H9 (cell line): ENCODE data around the gene SLC4A2. TPM values are rescaled to one million over a fixed set of nuclear protein-coding genes. Genes with fewer than 3 reads are reported as not detected.

Experiments
- DNase-seq: peaks from one replicate; pipeline ENCODE4 v3.0.0-alpha.2; 2017
- H2AFZ ChIP-seq: one replicate; pipeline ENCODE4 v1.6.1; 2013; ENCODE audit warnings: mild to moderate bottlenecking, low read length, control low read depth, moderate library complexity
- H2AK5ac ChIP-seq: 2 replicates; pipeline ENCODE4 v1.6.1; 2013; ENCODE audit warnings: low read length, control low read depth, mixed read lengths; ENCODE audit not compliant: insufficient read length
- H2BK120ac ChIP-seq: one replicate; pipeline ENCODE4 v1.6.1; 2013; ENCODE audit warnings: low read depth, mild to moderate bottlenecking, low read length, control low read depth, inconsistent platforms; ENCODE audit not compliant: poor library complexity, severe bottlenecking
- H2BK12ac ChIP-seq: 2 replicates; pipeline ENCODE4 v1.6.1; 2013; ENCODE audit warnings: low read length, control low read depth, mixed read lengths, low read depth; ENCODE audit not compliant: insufficient read length
- H2BK15ac ChIP-seq: 2 replicates; pipeline ENCODE4 v1.6.1; 2013; ENCODE audit warnings: low read depth, low read length, control low read depth
- H2BK20ac ChIP-seq: one replicate; pipeline ENCODE4 v1.6.1; 2013; ENCODE audit warnings: low read depth, mild to moderate bottlenecking, low read length, control low read depth, inconsistent platforms; ENCODE audit not compliant: poor library complexity, severe bottlenecking
- H2BK5ac ChIP-seq: 2 replicates; pipeline ENCODE4 v1.6.1; 2013; ENCODE audit warnings: low read length, control low read depth, mixed read lengths; ENCODE audit not compliant: insufficient read length
- H3K14ac ChIP-seq: 2 replicates; pipeline ENCODE4 v1.6.1; 2013; ENCODE audit warnings: low read length, control low read depth; ENCODE audit not compliant: insufficient read depth
- H3K18ac ChIP-seq: 2 replicates; pipeline ENCODE4 v1.6.1; 2013; ENCODE audit warnings: low read depth, mild to moderate bottlenecking, mixed read lengths, low read length, control low read depth; ENCODE audit not compliant: insufficient read length
- H3K23ac ChIP-seq: 2 replicates; pipeline ENCODE4 v1.6.1; 2013; ENCODE audit warnings: low read length, control low read depth, mixed read lengths, low read depth; ENCODE audit not compliant: insufficient read length
- H3K23me2 ChIP-seq: 2 replicates; pipeline ENCODE4 v1.6.1; 2013; ENCODE audit warnings: low read depth, mild to moderate bottlenecking, mixed read lengths, low read length, control low read depth; ENCODE audit not compliant: insufficient read length, poor library complexity, severe bottlenecking
- H3K27ac ChIP-seq: 2 replicates; pipeline ENCODE4 v1.5.1; 2013; ENCODE audit warnings: low read length, control low read depth, mixed read lengths, low read depth; ENCODE audit not compliant: insufficient read length
- H3K27me3 ChIP-seq: 2 replicates; pipeline ENCODE4 v1.6.1; 2013; ENCODE audit warnings: low read length, control low read depth, inconsistent platforms; ENCODE audit not compliant: insufficient read depth
- H3K4ac ChIP-seq: 2 replicates; pipeline ENCODE4 v1.6.1; 2013; ENCODE audit warnings: low read depth, mild to moderate bottlenecking, control low read depth, inconsistent platforms, low read length, moderate library complexity
- H3K4me1 ChIP-seq: 2 replicates; pipeline ENCODE4 v1.6.1; 2013; ENCODE audit warnings: low read length, control low read depth, inconsistent platforms; ENCODE audit not compliant: insufficient read depth
- H3K4me2 ChIP-seq: 2 replicates; pipeline ENCODE4 v1.6.1; 2013; ENCODE audit warnings: low read length, control low read depth, mixed read lengths; ENCODE audit not compliant: insufficient read length, insufficient read depth
- H3K56ac ChIP-seq: 2 replicates; pipeline ENCODE4 v1.6.1; 2013; ENCODE audit warnings: low read depth, mild to moderate bottlenecking, mixed read lengths, low read length, control low read depth; ENCODE audit not compliant: insufficient read length
- H3K79me1 ChIP-seq: 2 replicates; pipeline ENCODE4 v1.6.1; 2013; ENCODE audit warnings: low read depth, mild to moderate bottlenecking, moderate library complexity, low read length, control low read depth, inconsistent platforms; ENCODE audit not compliant: insufficient read depth, poor library complexity, severe bottlenecking
- H3K79me2 ChIP-seq: 2 replicates; pipeline ENCODE4 v1.6.1; 2013; ENCODE audit warnings: low read length, control low read depth, inconsistent platforms; ENCODE audit not compliant: insufficient read depth
- H3K9ac ChIP-seq: 2 replicates; pipeline ENCODE4 v1.6.1; 2013; ENCODE audit warnings: low read length, control low read depth, mixed read lengths; ENCODE audit not compliant: insufficient read length; ENCODE audit errors: extremely low read depth
- H3K9me3 ChIP-seq: one replicate; pipeline ENCODE4 v1.6.1; 2013; ENCODE audit warnings: low read depth, low read length, inconsistent platforms; ENCODE audit not compliant: control insufficient read depth
- H3T11ph ChIP-seq: one replicate; pipeline ENCODE4 v1.6.1; 2013; ENCODE audit warnings: mild to moderate bottlenecking, low read length, control low read depth, inconsistent platforms
- H4K20me1 ChIP-seq: one replicate; pipeline ENCODE4 v1.6.1; 2013; ENCODE audit not compliant: control insufficient read depth, insufficient read length, insufficient read depth
- H4K5ac ChIP-seq: 2 replicates; pipeline ENCODE4 v1.6.1; 2013; ENCODE audit warnings: low read depth, mild to moderate bottlenecking, mixed read lengths, low read length, control low read depth; ENCODE audit not compliant: insufficient read length
- H4K8ac ChIP-seq: replicated peaks from 2 replicates; pipeline ENCODE4 v1.6.1; 2013; ENCODE audit warnings: low read length, control low read depth, mixed read lengths, low read depth; ENCODE audit not compliant: insufficient read length
- H4K91ac ChIP-seq: 2 replicates; pipeline ENCODE4 v1.6.1; 2013; ENCODE audit warnings: low read depth, mild to moderate bottlenecking, moderate library complexity, mixed read lengths, low read length, control low read depth; ENCODE audit not compliant: insufficient read length
- H3K27ac Mint-ChIP-seq, 3 experiments: 2 replicates in 2 of 3; 3 replicates in 1 of 3; pipeline ENCODE4 v1.8.0; 2020 to 2021; ENCODE audit warnings: mixed read lengths in 3 of 3, mild to moderate bottlenecking in 1 of 3, moderate library complexity in 1 of 3
- H3K27me3 Mint-ChIP-seq: 2 replicates; pipeline ENCODE4 v1.8.0; 2021; ENCODE audit warnings: low read depth, mild to moderate bottlenecking, moderate library complexity, mixed read lengths
- H3K36me3 Mint-ChIP-seq, 3 experiments: 2 replicates in 2 of 3; 3 replicates in 1 of 3; pipeline ENCODE4 v1.8.0; 2020 to 2021; ENCODE audit warnings: low read depth in 3 of 3, mixed read lengths in 3 of 3; ENCODE audit not compliant: insufficient read depth in 1 of 3
- H3K4me1 Mint-ChIP-seq, 2 experiments: 2 replicates each; pipeline ENCODE4 v1.8.0; 2020; ENCODE audit warnings: mixed read lengths in 2 of 2
- H3K4me3 Mint-ChIP-seq, 2 experiments: 2 replicates in 1 of 2; 3 replicates in 1 of 2; pipeline ENCODE4 v1.8.0; 2020 to 2021; ENCODE audit warnings: mild to moderate bottlenecking in 2 of 2, mixed read lengths in 2 of 2, moderate library complexity in 1 of 2
- H3K9me3 Mint-ChIP-seq, 2 experiments: 2 replicates in 1 of 2; 3 replicates in 1 of 2; pipeline ENCODE4 v1.8.0; 2020; ENCODE audit warnings: mild to moderate bottlenecking in 2 of 2, mixed read lengths in 2 of 2, moderate library complexity in 1 of 2
- CTCF ChIP-seq: fragments of 200-600 bp; sonication (generic); conservative IDR thresholded peaks from 3 replicates; pipeline ENCODE4 v1.8.0; 2021; ENCODE audit warnings: antibody characterized with exemption, mild to moderate bottlenecking
- WGBS: extraction: QIAGEN DNeasy Blood & Tissue Kit; methylation state at CpG from one replicate; pipeline ENCODE4 v1.1.7; 2013; ENCODE audit warnings: missing lambda C conversion rate, low lambda C conversion rate, mixed read lengths; ENCODE audit not compliant: insufficient read length; ENCODE audit errors: extremely low coverage; 5-methylcytosine and 5-hydroxymethylcytosine counted together
- total RNA-seq: library from RNA; stranded (reverse); gene quantifications from 2 replicates; pipeline ENCODE4 v1.2.1, GENCODE V29; 2021

SLC4A2 gene
- total RNA-seq, 1 experiment from 2014 or later: 136 TPM

- no peak overlapping the region for H2BK5ac ChIP-seq
- H3K56ac ChIP-seq: no peak overlapping the region
- H3K27ac ChIP-seq: no peak overlapping the region
- H2AFZ ChIP-seq: no peak overlapping the region
- DNase-seq: no peak
- no peak overlapping the region for H2BK120ac ChIP-seq
- no peak overlapping the region for H3T11ph ChIP-seq
- H3K9me3 ChIP-seq: no peaks in the 10 kb centered on the region
- no peaks in the 10 kb centered on the region for H4K20me1 ChIP-seq
- no peak overlapping the region for H2BK20ac ChIP-seq
- no peak overlapping the region for H3K27ac Mint-ChIP-seq
- no peaks in the 10 kb centered on the region; the same call in 1 of the 2 replicates for H3K79me2 ChIP-seq
- H3K23ac ChIP-seq: no peak overlapping the region
- H3K79me1 ChIP-seq: no peaks in the 10 kb centered on the region
- H3K36me3 Mint-ChIP-seq: peaks cover under 1 to 6% (median 5%) of the 10 kb centered on the region in 3 experiments; a peak in 5 of 7 replicates
- H2AK5ac ChIP-seq: no peak overlapping the region
- H3K18ac ChIP-seq: no peak overlapping the region
- no peak overlapping the region for H4K91ac ChIP-seq
- peaks cover 7% of the 10 kb centered on the region for H3K23me2 ChIP-seq
- H3K9ac ChIP-seq: no peak overlapping the region
- H3K27me3 Mint-ChIP-seq: peaks cover 8% of the 10 kb centered on the region
- H3K14ac ChIP-seq: no peak overlapping the region
- H3K4ac ChIP-seq: no peak overlapping the region
- no peaks in the 10 kb centered on the region; a peak in 1 of 5 replicates for H3K9me3 Mint-ChIP-seq
- H4K8ac ChIP-seq: no peak overlapping the region
- peak overlapping the region; percentile 79 to 86 for H3K4me3 Mint-ChIP-seq
- H3K27me3 ChIP-seq: no peaks in the 10 kb centered on the region; the same call in 1 of the 2 replicates
- no peak for TF ChIP-seq CTCF
- H3K4me1 ChIP-seq: peaks cover 2% of the 10 kb centered on the region; the same call in 1 of the 2 replicates
- peaks cover 33 to 44% of the 10 kb centered on the region in 2 experiments for H3K4me1 Mint-ChIP-seq
- no CpG with 5 or more reads among the region's 64 CpGs for WGBS
- peak overlapping the region; percentile 23 for H3K4me2 ChIP-seq
- no peak overlapping the region for H2BK12ac ChIP-seq
- no peak overlapping the region for H2BK15ac ChIP-seq
- no peak overlapping the region for H4K5ac ChIP-seq
These were observed 22.0 kb downstream of the SLC4A2 start for GRCh38 chr7:151081170-151082101.
